HEK293 (cell line): ENCODE results near the gene INTS1.

Experiments used
- CTCF ChIA-PET: fragments of 350-600 bp; formaldehyde crosslinking; extraction: SDS; loops from one replicate; lab custom pipeline; 2021; ENCODE audit warnings: antibody characterized with exemption; lab: Yijun Ruan, JAX
- POLR2A ChIA-PET: fragments of 300-600 bp; formaldehyde crosslinking; extraction: SDS; loops from one replicate; lab custom pipeline; 2020; ENCODE audit warnings: antibody characterized with exemption, inconsistent platforms; lab: Yijun Ruan, JAX
- H3K27ac ChIP-seq: fragments of 200-500 bp; sonication (Bioruptor generic); 2 replicates; pipeline ENCODE4 v1.5.1; 2014; ENCODE audit warnings: low read depth, low read length, control low read depth, inconsistent platforms; ENCODE audit errors: extremely low read depth
- H3K36me3 ChIP-seq, 2 experiments: fragments of 200-500 bp in 1 of 2; sonication (Bioruptor generic) in 1 of 2; 1 replicate in 1 of 2; 2 replicates in 1 of 2; pipeline ENCODE4 v1.5.1; 2014 to 2017; ENCODE audit warnings: inconsistent platforms in 2 of 2, low read length in 2 of 2; ENCODE audit not compliant: control insufficient read depth in 2 of 2, insufficient read depth in 1 of 2
- H3K4me1 ChIP-seq: fragments of 200-500 bp; sonication (Bioruptor generic); 2 replicates; pipeline ENCODE4 v1.5.1; 2014; ENCODE audit warnings: mild to moderate bottlenecking, low read length, inconsistent platforms; ENCODE audit not compliant: control insufficient read depth, insufficient read depth
- H3K4me3 ChIP-seq: 2 replicates; pipeline ENCODE4 v1.5.1; 2011; ENCODE audit warnings: low read depth, mild to moderate bottlenecking, control low read depth, low read length, moderate library complexity
- H3K9me3 ChIP-seq: fragments of 200-500 bp; sonication (Bioruptor generic); 2 replicates; pipeline ENCODE4 v1.5.1; 2014; ENCODE audit warnings: low read depth, low read length, inconsistent platforms; ENCODE audit not compliant: control insufficient read depth, insufficient read depth
- KLF7 ChIP-seq: fragments of 450-650 bp; formaldehyde crosslinking; IDR thresholded peaks from 2 replicates; pipeline ENCODE4 v1.5.1; 2016; ENCODE audit warnings: missing biosample characterization, missing genetic modification characterization, borderline replicate concordance
- PRDM2 ChIP-seq: fragments of 450-650 bp; formaldehyde crosslinking; IDR thresholded peaks from 2 replicates; pipeline ENCODE4 v1.5.1; 2016; ENCODE audit warnings: missing biosample characterization, missing genetic modification characterization, borderline replicate concordance
- SETDB1 ChIP-seq: IDR thresholded peaks from one replicate; pipeline ENCODE4 v1.6.1; 2017; ENCODE audit warnings: mild to moderate bottlenecking, low read length, moderate library complexity, mixed read lengths; ENCODE audit not compliant: insufficient read length
- ZBTB1 ChIP-seq: fragments of 450-650 bp; formaldehyde crosslinking; IDR thresholded peaks from 2 replicates; pipeline ENCODE4 v1.5.1; 2016; ENCODE audit warnings: missing biosample characterization, missing genetic modification characterization
- ZBTB48 ChIP-seq: fragments of 450-650 bp; formaldehyde crosslinking; IDR thresholded peaks from 2 replicates; pipeline ENCODE4 v1.5.1; 2016; ENCODE audit warnings: missing biosample characterization, missing genetic modification characterization
- ZFP37 ChIP-seq: fragments of 450-650 bp; formaldehyde crosslinking; IDR thresholded peaks from 2 replicates; pipeline ENCODE4 v1.5.1; 2016; ENCODE audit warnings: missing biosample characterization, missing genetic modification characterization
- ZNF10 ChIP-seq: fragments of 450-650 bp; formaldehyde crosslinking; IDR thresholded peaks from 2 replicates; pipeline ENCODE4 v1.5.1; 2017; ENCODE audit warnings: missing biosample characterization, missing genetic modification characterization
- ZNF404 ChIP-seq: fragments of 450-650 bp; formaldehyde crosslinking; IDR thresholded peaks from 2 replicates; pipeline ENCODE4 v1.5.1; 2017; ENCODE audit warnings: missing biosample characterization, missing genetic modification characterization
- ZNF548 ChIP-seq: fragments of 450-650 bp; formaldehyde crosslinking; IDR thresholded peaks from 2 replicates; pipeline ENCODE4 v1.5.1; 2016; ENCODE audit warnings: missing biosample characterization, missing genetic modification characterization
- ZNF785 ChIP-seq: fragments of 450-650 bp; formaldehyde crosslinking; IDR thresholded peaks from 2 replicates; pipeline ENCODE4 v1.5.1; 2016; ENCODE audit warnings: missing biosample characterization, missing genetic modification characterization
- ZNF792 ChIP-seq: fragments of 450-650 bp; formaldehyde crosslinking; IDR thresholded peaks from 2 replicates; pipeline ENCODE4 v1.5.1; 2016; ENCODE audit warnings: missing biosample characterization, missing genetic modification characterization
- ZSCAN16 ChIP-seq: fragments of 450-650 bp; formaldehyde crosslinking; IDR thresholded peaks from 2 replicates; pipeline ENCODE4 v1.5.1; 2016; ENCODE audit warnings: missing biosample characterization, missing genetic modification characterization
- TF ChIP-seq, protein P1 (sequence below): fragments of 450-650 bp; formaldehyde crosslinking; IDR thresholded peaks from 2 replicates; pipeline ENCODE4 v1.5.1; 2017; ENCODE audit warnings: missing biosample characterization, missing genetic modification characterization
- TF ChIP-seq, protein P2 (sequence below): fragments of 450-650 bp; IDR thresholded peaks from 2 replicates; pipeline ENCODE4 v1.5.1; 2018; ENCODE audit warnings: missing biosample characterization, mild to moderate bottlenecking, missing genetic modification characterization
- TF ChIP-seq, protein P3 (sequence below): fragments of 450-650 bp; formaldehyde crosslinking; IDR thresholded peaks from 2 replicates; pipeline ENCODE4; 2016; ENCODE audit warnings: missing biosample characterization, missing genetic modification characterization
- TF ChIP-seq, protein P4 (sequence below): fragments of 450-650 bp; formaldehyde crosslinking; IDR thresholded peaks from 2 replicates; pipeline ENCODE4 v1.5.1; 2016; ENCODE audit warnings: missing biosample characterization, missing genetic modification characterization

INTS1 gene

DNA sequence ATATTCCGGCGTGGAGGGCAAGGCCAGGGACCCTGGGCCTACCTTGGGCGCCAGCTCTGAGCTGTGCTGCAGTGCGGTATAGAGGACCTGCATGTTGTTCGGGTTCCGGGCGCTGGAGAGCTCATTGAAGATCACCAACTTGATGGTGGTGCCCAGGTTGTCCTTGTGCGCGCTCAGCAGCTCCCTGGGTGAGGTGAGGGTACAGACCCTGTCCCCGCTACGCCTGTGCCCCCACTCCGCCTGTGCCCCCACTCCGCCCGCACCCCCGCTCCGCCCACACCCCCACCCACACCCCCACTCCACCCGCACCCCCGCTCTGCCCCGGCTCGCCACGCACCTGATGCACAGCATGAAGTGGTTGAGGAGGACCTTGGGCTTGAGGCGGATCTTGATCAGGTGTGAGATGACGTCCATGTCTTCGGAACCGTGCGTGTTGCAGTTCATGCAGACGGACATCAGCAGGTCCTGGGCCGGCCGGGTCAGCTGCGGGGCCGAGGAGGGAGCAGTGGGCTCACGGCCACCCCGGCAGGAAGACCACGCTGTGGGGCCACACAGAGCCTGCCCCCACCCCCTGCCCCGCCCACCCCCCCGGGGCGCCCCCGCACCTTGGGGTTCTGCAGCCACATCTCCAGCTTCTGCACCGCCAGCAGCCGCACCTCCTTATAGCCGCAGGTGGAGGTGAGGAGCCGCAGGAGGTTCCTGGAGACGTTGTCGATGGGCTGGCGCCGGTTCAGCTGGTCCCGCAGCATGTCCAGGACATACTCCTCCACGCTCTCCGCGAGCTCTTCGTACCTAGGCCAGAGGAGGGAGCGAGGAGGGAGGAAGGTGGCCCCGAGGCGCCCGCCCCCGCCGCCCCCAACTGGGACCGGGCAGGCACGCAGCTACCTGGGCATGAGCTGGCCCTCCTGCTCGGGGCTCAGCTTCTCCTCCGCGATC lies 5.6 kb downstream of the INTS1 start:
- ChIA-PET POLR2A (interaction anchor here (1.2 kb wide), 1 partner anchor 57 kb away, joined by 3 read pairs; the partner anchor contains the start of gene TMEM184A), CTCF (interaction anchor here (0.7 kb wide), 1 partner anchor 42 kb away, joined by 3 read pairs; no protein-coding TSS in a partner anchor)
- Histone ChIP-seq H3K27ac (no peak overlapping the region), H3K9me3 (no peaks in the 10 kb centered on the region), H3K4me1 (no peaks in the 10 kb centered on the region), H3K4me3 (no peak overlapping the region), H3K36me3 (peaks cover 6 to 73% of the 10 kb centered on the region in 2 experiments; a peak in 2 of 3 replicates)
- TF ChIP-seq ZBTB48 (tag by site-specific recombination) (no peak), SETDB1 (no peak)
- TF ChIP-seq, protein P1, sequence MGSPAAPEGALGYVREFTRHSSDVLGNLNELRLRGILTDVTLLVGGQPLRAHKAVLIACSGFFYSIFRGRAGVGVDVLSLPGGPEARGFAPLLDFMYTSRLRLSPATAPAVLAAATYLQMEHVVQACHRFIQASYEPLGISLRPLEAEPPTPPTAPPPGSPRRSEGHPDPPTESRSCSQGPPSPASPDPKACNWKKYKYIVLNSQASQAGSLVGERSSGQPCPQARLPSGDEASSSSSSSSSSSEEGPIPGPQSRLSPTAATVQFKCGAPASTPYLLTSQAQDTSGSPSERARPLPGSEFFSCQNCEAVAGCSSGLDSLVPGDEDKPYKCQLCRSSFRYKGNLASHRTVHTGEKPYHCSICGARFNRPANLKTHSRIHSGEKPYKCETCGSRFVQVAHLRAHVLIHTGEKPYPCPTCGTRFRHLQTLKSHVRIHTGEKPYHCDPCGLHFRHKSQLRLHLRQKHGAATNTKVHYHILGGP, result no peak

- Histone ChIP-seq H3K4me3 (no peak overlapping the region), H3K27ac (no peak overlapping the region), H3K9me3 (no peaks in the 10 kb centered on the region), H3K4me1 (no peaks in the 10 kb centered on the region), H3K36me3 (peaks cover 6 to 74% of the 10 kb centered on the region in 2 experiments; a peak in 2 of 3 replicates)
- TF ChIP-seq ZNF548 (tag by site-specific recombination) (no peak), ZNF404 (tag by site-specific recombination) (no peak)
- ChIA-PET POLR2A (no interaction called here), CTCF (no interaction called here)
Observed at GRCh38 chr7:1497293-1497927, 6.8 kb downstream of the INTS1 start.

DNA sequence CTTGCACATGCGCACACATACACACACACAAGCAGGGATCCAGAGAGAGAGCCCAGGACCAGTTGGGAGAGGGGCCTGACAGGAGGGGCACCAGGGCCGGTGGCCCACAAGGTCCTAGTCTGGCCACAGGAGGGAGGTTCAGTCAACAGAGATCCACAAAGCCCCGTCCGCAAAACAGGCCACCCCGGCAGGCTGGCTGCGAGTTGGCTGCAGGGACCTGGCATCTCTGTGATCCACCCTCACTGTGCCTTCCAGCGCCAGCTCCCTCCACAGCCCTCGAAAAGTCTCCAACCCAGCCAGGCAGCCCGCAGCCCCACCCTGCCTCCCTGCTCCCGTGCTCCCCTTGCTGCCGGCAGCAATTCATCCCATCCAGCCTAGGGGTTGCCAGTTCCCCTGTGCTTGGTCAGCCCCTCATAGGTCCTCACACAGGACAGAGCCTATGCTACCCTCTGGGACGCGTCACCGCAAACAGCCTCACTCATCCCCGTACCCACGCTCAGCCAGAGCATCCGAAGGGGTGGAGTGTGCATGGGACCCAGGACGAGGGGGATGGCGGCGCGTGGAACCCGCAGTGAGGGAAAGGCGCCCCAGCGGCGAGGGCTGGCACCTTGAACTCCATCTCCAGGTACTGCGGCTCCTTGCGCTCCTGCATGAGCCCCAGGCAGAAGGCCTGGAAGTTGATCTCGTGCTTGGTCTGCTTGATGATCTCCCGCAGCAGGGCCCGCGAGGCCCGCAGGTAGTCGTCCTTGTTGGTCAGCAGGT lies 7.5 kb downstream of the INTS1 start:
- Histone ChIP-seq H3K4me3 (no peak overlapping the region), H3K9me3 (no peaks in the 10 kb centered on the region), H3K36me3 (peaks cover 6 to 74% of the 10 kb centered on the region in 2 experiments; a peak in 2 of 3 replicates), H3K27ac (no peak overlapping the region), H3K4me1 (no peaks in the 10 kb centered on the region)
- ChIA-PET CTCF (no interaction called here), POLR2A (no interaction called here)
- TF ChIP-seq, protein P2, sequence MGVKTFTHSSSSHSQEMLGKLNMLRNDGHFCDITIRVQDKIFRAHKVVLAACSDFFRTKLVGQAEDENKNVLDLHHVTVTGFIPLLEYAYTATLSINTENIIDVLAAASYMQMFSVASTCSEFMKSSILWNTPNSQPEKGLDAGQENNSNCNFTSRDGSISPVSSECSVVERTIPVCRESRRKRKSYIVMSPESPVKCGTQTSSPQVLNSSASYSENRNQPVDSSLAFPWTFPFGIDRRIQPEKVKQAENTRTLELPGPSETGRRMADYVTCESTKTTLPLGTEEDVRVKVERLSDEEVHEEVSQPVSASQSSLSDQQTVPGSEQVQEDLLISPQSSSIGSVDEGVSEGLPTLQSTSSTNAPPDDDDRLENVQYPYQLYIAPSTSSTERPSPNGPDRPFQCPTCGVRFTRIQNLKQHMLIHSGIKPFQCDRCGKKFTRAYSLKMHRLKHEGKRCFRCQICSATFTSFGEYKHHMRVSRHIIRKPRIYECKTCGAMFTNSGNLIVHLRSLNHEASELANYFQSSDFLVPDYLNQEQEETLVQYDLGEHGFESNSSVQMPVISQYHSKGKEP (tag by site-specific recombination), result no peak
- TF ChIP-seq ZFP37 (tag by site-specific recombination), result no peak
- TF ChIP-seq, protein P3, sequence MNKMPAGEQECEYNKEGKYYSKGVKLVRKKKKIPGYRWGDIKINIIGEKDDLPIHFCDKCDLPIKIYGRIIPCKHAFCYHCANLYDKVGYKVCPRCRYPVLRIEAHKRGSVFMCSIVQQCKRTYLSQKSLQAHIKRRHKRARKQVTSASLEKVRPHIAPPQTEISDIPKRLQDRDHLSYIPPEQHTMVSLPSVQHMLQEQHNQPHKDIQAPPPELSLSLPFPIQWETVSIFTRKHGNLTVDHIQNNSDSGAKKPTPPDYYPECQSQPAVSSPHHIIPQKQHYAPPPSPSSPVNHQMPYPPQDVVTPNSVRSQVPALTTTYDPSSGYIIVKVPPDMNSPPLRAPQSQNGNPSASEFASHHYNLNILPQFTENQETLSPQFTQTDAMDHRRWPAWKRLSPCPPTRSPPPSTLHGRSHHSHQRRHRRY, result no peak
- TF ChIP-seq ZSCAN16, result no peak
- no peak for TF ChIP-seq ZNF10 (tag by site-specific recombination)
- TF ChIP-seq ZBTB1, result no peak
- TF ChIP-seq, protein P4, sequence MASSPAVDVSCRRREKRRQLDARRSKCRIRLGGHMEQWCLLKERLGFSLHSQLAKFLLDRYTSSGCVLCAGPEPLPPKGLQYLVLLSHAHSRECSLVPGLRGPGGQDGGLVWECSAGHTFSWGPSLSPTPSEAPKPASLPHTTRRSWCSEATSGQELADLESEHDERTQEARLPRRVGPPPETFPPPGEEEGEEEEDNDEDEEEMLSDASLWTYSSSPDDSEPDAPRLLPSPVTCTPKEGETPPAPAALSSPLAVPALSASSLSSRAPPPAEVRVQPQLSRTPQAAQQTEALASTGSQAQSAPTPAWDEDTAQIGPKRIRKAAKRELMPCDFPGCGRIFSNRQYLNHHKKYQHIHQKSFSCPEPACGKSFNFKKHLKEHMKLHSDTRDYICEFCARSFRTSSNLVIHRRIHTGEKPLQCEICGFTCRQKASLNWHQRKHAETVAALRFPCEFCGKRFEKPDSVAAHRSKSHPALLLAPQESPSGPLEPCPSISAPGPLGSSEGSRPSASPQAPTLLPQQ (tag by site-specific recombination), result no peak
- TF ChIP-seq ZNF785 (tag by site-specific recombination), result no peak
- TF ChIP-seq PRDM2, result no peak
- no peak for TF ChIP-seq ZNF792 (tag by site-specific recombination)
- no peak for TF ChIP-seq KLF7 (tag by site-specific recombination)
